GM12872 (cell line): Measurements from ENCODE around the gene PUS1.

Source experiments
- TF ChIP-seq, protein P1 (sequence below): IDR thresholded peaks from 3 replicates; pipeline ENCODE4 v1.5.1; 2011; ENCODE audit warnings: low read depth, mild to moderate bottlenecking, low read length, moderate library complexity; ENCODE audit not compliant: insufficient read depth

The PUS1 gene

DNA sequence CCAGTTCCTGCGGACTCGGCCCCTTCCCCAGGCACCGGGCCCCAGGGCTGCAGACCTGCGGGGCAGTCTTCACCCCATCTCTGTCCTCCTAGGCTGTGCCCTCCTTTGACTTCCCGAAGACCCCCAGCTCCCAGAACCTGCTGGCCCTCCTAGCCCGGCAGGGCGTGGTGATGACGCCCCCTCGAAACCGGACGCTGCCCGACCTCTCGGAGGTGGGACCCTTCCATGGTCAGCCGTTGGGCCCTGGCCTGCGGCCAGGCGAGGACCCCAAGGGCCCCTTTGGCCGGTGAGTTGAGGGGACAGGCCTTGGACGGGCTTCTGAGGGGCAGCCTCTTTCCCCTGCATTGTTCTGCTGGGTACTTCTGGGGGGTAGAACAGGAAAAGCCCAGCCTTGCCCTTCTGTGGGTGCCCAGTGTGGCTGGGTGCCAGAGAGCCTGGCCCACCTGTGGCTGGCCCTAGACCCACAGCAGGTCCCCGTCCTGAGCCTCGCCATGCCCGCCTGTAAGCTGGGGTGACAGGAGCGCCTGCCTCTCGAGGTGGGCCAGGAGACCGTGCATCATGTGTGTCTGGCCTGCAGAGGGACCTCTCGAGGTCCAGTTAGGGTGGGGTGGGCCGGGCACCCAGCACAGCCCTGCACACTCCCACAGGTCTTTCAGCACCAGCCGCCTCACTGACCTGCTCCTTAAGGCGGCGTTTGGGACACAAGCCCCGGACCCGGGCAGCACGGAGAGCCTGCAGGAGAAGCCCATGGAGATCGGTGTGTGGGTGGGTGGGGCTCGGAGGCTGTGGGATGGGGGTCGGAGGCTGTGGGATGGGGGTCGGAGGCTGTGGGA is 12.6 kb upstream of the PUS1 start:
- TF ChIP-seq, protein P1, sequence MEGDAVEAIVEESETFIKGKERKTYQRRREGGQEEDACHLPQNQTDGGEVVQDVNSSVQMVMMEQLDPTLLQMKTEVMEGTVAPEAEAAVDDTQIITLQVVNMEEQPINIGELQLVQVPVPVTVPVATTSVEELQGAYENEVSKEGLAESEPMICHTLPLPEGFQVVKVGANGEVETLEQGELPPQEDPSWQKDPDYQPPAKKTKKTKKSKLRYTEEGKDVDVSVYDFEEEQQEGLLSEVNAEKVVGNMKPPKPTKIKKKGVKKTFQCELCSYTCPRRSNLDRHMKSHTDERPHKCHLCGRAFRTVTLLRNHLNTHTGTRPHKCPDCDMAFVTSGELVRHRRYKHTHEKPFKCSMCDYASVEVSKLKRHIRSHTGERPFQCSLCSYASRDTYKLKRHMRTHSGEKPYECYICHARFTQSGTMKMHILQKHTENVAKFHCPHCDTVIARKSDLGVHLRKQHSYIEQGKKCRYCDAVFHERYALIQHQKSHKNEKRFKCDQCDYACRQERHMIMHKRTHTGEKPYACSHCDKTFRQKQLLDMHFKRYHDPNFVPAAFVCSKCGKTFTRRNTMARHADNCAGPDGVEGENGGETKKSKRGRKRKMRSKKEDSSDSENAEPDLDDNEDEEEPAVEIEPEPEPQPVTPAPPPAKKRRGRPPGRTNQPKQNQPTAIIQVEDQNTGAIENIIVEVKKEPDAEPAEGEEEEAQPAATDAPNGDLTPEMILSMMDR, result no peak

DNA sequence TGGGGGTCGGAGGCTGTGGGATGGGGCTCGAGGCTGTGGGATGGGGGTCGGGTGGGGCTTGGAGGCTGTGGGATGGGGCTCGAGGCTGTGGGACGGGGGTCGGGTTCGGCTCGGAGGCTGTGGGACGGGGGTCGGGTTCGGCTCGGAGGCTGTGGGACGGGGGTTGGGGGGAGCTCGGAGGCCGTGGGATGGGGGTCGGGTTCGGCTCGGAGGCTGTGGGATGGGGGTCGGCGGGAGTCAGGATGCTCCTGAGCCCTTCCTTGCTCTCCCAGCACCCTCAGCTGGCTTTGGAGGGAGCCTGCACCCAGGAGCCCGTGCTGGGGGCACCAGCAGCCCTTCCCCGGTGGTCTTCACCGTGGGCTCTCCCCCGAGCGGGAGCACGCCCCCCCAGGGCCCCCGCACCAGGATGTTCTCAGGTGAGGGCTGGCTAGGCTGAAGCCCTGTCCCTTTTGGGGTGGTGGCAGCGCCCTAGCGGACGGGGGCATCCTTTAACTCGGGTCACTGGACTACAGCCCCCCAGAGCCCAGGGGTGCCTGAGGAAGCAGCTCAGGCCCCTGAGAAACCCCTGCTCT is 11.9 kb upstream of the PUS1 start:
- TF ChIP-seq, protein P1, result no peak

DNA sequence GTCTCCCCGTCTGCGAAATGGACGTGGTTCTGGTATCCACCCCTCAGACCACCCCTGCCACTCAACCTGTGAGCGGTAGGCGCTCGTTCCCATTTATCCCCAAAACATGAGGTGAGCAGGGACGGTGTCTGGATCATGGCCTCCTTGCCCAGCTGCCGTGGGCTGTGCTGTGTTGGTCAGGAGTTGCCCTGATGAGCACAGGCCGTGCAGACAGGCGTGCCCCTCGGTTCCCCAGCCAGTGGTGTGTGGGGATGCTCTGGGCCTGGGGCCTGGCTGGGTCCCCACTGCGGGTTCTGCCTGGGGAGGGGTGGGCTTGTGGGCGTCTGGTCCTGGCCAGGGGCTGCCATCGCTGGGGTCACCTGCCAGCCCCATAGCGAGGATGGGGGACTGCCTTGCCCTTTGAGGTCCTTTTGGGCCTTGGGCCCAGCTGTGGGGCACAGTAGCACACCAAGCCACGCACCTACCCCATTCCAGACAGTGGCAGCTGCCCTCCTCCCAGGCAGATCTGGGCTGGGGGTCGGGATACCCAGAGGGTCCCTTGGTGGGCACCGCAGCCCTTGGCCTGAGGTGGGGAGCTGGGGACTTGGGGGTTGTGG is 11.3 kb upstream of the PUS1 start:
- TF ChIP-seq, protein P1, result no peak

DNA sequence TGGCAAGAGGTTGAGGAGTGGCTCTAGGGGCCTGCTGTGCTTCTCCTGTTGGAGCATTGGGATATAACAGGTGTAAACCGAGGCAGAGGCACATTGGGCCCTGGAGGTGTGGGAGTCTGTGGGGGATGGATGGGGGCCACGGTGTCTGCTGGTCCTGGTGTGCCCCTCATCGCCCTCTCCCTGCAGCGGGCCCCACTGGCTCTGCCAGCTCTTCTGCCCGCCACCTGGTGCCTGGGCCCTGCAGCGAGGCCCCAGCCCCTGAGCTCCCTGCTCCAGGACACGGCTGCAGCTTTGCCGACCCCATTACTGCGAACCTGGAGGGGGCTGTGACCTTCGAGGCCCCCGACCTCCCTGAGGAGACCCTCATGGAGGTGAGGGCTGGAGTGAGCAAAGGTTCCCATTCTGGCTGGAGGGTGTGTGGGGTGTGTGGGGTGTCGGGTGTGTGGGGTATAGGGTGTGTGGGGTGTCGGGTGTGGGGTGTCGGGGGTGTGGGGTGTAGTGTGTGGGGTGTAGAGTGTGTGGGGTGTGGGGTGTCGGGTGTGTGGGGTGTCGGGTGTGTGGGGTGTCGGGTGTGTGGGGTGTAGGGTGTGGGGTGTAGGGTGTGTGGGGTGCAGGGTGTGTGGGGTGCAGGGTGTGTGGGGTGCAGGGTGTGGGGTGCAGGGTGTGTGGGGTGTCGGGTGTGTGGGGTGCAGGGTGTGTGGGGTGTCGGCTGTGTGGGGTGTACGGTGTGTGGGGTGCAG is 10.6 kb upstream of the PUS1 start:
- TF ChIP-seq, protein P1, result no peak

DNA sequence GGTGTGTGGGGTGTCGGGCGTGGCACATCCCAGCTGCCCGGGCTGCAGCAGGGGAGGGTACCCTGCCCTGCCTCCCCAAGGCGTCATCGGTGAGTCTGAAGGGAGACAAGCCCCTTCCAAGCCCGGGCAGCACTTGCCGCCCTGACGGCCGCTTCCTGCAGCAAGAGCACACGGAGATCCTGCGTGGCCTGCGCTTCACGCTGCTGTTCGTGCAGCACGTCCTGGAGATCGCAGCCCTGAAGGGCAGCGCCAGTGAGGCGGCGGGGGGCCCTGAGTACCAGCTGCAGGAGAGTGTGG is 10.1 kb upstream of the PUS1 start:
- TF ChIP-seq, protein P1, result no peak

DNA sequence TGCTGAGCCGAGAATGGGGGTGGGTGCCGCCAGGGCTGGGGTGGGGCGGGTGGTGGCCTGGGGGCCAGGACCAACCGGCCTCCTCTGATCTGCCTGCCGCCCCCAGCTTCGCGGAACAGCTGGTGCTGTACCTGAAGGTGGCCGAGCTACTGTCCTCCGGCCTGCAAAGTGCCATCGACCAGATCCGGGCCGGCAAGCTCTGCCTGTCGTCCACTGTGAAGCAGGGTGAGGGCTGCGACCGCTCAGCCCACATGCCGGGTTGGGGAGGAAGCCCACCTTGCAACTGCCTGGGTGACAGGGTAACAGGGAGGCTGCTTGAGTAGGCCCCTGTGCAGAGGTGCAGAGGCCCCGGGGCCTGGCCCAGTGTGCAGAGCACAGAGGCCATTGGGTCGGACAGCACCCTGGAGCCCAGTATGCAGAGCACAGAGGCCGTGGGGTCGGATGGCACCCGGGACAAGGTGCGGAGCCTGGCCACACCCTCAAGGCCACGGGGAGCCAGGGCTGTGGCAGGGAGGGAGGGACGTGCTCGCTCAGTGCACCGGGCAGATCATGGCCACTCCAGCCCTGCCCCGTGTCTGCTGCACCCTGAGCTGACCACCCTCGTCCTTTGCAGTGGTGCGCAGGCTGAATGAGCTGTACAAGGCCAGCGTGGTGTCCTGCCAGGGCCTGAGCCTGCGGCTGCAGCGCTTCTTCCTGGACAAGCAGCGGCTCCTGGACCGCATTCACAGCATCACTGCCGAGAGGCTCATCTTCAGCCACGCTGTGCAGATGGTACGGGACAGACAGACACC is 9.5 kb upstream of the PUS1 start:
- TF ChIP-seq, protein P1, result no peak
